ENCODE measurements around the gene TMEM190.

- TF ChIP-seq TCF7L2 (IDR thresholded peaks at IDR 0.05; ENCODE audit: borderline replicate concordance, extremely low read depth, insufficient read depth, insufficient read length) (no peak), RAD21 (IDR thresholded peaks at IDR 0.05; ENCODE audit: low read depth) (no peak), POLR2A (IDR thresholded peaks at IDR 0.05; ENCODE audit: borderline replicate concordance, extremely low read depth, insufficient read depth, insufficient read length) (no peak), REST (IDR thresholded peaks at IDR 0.05; ENCODE audit: low read depth) (no peak), EZH2 (IDR thresholded peaks at IDR 0.05) (no peak), CBX3 (IDR thresholded peaks at IDR 0.05; ENCODE audit: low read depth) (no peak), SRF (IDR thresholded peaks at IDR 0.05; ENCODE audit: low read depth) (no peak), JUND (IDR thresholded peaks at IDR 0.05) (no peak), POLR2AphosphoS5 (IDR thresholded peaks at IDR 0.05; ENCODE audit: low read depth, low read length) (no peak), ATF3 (IDR thresholded peaks at IDR 0.05) (no peak), ZNF274 (IDR thresholded peaks at IDR 0.05; ENCODE audit: low read depth, low read length) (no peak)
- TF ChIP-seq, protein P1, sequence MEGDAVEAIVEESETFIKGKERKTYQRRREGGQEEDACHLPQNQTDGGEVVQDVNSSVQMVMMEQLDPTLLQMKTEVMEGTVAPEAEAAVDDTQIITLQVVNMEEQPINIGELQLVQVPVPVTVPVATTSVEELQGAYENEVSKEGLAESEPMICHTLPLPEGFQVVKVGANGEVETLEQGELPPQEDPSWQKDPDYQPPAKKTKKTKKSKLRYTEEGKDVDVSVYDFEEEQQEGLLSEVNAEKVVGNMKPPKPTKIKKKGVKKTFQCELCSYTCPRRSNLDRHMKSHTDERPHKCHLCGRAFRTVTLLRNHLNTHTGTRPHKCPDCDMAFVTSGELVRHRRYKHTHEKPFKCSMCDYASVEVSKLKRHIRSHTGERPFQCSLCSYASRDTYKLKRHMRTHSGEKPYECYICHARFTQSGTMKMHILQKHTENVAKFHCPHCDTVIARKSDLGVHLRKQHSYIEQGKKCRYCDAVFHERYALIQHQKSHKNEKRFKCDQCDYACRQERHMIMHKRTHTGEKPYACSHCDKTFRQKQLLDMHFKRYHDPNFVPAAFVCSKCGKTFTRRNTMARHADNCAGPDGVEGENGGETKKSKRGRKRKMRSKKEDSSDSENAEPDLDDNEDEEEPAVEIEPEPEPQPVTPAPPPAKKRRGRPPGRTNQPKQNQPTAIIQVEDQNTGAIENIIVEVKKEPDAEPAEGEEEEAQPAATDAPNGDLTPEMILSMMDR (IDR thresholded peaks at IDR 0.05 in 2 of 3, conservative IDR thresholded peaks at IDR 0.05 in 1 of 3; ENCODE audit: borderline replicate concordance in 1 of 3, insufficient read depth in 1 of 3, low read depth in 2 of 3, low read length in 2 of 3): no peak
- TF ChIP-seq, protein P2, sequence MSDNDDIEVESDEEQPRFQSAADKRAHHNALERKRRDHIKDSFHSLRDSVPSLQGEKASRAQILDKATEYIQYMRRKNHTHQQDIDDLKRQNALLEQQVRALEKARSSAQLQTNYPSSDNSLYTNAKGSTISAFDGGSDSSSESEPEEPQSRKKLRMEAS (IDR thresholded peaks at IDR 0.05): no peak
Measured at GRCh38 chr19:55390461-55390880, 13.8 kb downstream of the TMEM190 start.
